Naive thymus-derived CD4-positive, alpha-beta T cell (primary cell): Measurements from ENCODE around the gene NR6A1. TPM values are rescaled to one million over a fixed set of nuclear protein-coding genes. Genes with fewer than 3 reads are reported as not detected.

Experiments used
- ATAC-seq: fragments of 150-1000 bp; cut with Tn5 transposase; 2 replicates; pipeline ENCODE4 v1.10.0; 2021; ENCODE audit warnings: mild to moderate bottlenecking, moderate library complexity
- CTCF ChIA-PET: fragments of 350-600 bp; sonication (Branson Sonifier 250); formaldehyde crosslinking; loops from one replicate; lab custom pipeline; 2021; ENCODE audit warnings: antibody characterized with exemption; lab: Charles Lee
- POLR2A ChIA-PET: fragments of 350-600 bp; sonication (Branson Sonifier 250); formaldehyde crosslinking; loops from one replicate; lab custom pipeline; 2021; ENCODE audit warnings: antibody characterized with exemption, inconsistent platforms; lab: Charles Lee
- DNase-seq, 9 donors: peaks; one replicate each; pipeline versions ENCODE4 v3.0.0 to v3.0.0-alpha.2; 2020 to 2022; ENCODE audit warnings: mixed read lengths in 1 of 9
- H3K27ac ChIP-seq: one replicate; pipeline ENCODE4 v1.7.0; 2013; ENCODE audit warnings: mild to moderate bottlenecking, low read depth, low read length, moderate library complexity
- H3K27me3 ChIP-seq, 2 donors: one replicate each; pipeline ENCODE4 v1.7.0; 2013; ENCODE audit warnings: low read length in 2 of 2, mild to moderate bottlenecking in 2 of 2, moderate library complexity in 2 of 2; ENCODE audit not compliant: control insufficient read depth in 2 of 2, insufficient read depth in 2 of 2
- H3K36me3 ChIP-seq, 3 experiments: 1 replicate in 2 of 3; 2 replicates in 1 of 3; pipeline ENCODE4 v1.7.0; 2013; ENCODE audit warnings: low read length in 3 of 3, mild to moderate bottlenecking in 3 of 3, moderate library complexity in 1 of 3; ENCODE audit not compliant: insufficient read depth in 3 of 3, control insufficient read depth in 2 of 3
- H3K4me1 ChIP-seq, 2 donors: one replicate each; pipeline ENCODE4 v1.7.0; 2013; ENCODE audit warnings: low read length in 2 of 2, mild to moderate bottlenecking in 2 of 2, moderate library complexity in 1 of 2; ENCODE audit not compliant: control insufficient read depth in 2 of 2, insufficient read depth in 2 of 2
- H3K4me3 ChIP-seq: 2 replicates; pipeline ENCODE4 v1.7.0; 2013; ENCODE audit warnings: mild to moderate bottlenecking, low read length
- H3K9me3 ChIP-seq, 3 experiments: 1 replicate in 2 of 3; 2 replicates in 1 of 3; pipeline ENCODE4 v1.7.0; 2013; ENCODE audit warnings: low read length in 3 of 3; ENCODE audit not compliant: control insufficient read depth in 2 of 3
- H3K27ac Mint-ChIP-seq, 9 donors: one replicate each; pipeline ENCODE4 v1.8.0; 2020 to 2022; ENCODE audit warnings: mixed read lengths in 9 of 9, mild to moderate bottlenecking in 8 of 9, moderate library complexity in 5 of 9, inconsistent platforms in 2 of 9
- H3K27me3 Mint-ChIP-seq, 5 donors: one replicate each; pipeline ENCODE4 v1.8.0; 2021 to 2022; ENCODE audit warnings: mixed read lengths in 5 of 5, mild to moderate bottlenecking in 1 of 5
- H3K36me3 Mint-ChIP-seq, 5 donors: one replicate each; pipeline ENCODE4 v1.8.0; 2020 to 2022; ENCODE audit warnings: mixed read lengths in 5 of 5, mild to moderate bottlenecking in 3 of 5, inconsistent platforms in 1 of 5
- H3K4me1 Mint-ChIP-seq, 7 donors: one replicate each; pipeline ENCODE4 v1.8.0; 2020 to 2022; ENCODE audit warnings: mixed read lengths in 7 of 7, mild to moderate bottlenecking in 3 of 7, inconsistent platforms in 1 of 7
- H3K4me3 Mint-ChIP-seq, 10 donors: one replicate each; pipeline ENCODE4 v1.8.0; 2020 to 2022; ENCODE audit warnings: mild to moderate bottlenecking in 10 of 10, mixed read lengths in 10 of 10, moderate library complexity in 6 of 10, inconsistent platforms in 2 of 10
- H3K9me3 Mint-ChIP-seq, 11 donors: one replicate each; pipeline ENCODE4 v1.8.0; 2020 to 2022; ENCODE audit warnings: mixed read lengths in 11 of 11, mild to moderate bottlenecking in 4 of 11, inconsistent platforms in 1 of 11, moderate library complexity in 1 of 11
- intact Hi-C, 2 donors: fragments of 100-400 bp; cut with micrococcal nuclease; formaldehyde crosslinking; loops; one replicate each; pipeline ENCODE4 v1.15.1; 2023
- polyA plus RNA-seq, 2 donors: library from polyadenylated mRNA; unstranded; fragments of 300-500 nt; fragmentation: Illumina TruSeq; gene quantifications; one replicate each; pipeline ENCODE4 v1.2.3, GENCODE V29; 2021
- total RNA-seq, 6 experiments: library from RNA in 5 of 6; stranded (reverse) in 5 of 6; gene quantifications; 1 replicate in 5 of 6; 2 replicates in 1 of 6; pipeline ENCODE4 v1.2.3 and lab custom pipeline; 2021 to 2026

NR6A1 gene
- total and polyA plus RNA-seq, 7 experiments from 2014 or later, result 0.21 to 0.78 (median 0.51) TPM; not detected in 4

DNA sequence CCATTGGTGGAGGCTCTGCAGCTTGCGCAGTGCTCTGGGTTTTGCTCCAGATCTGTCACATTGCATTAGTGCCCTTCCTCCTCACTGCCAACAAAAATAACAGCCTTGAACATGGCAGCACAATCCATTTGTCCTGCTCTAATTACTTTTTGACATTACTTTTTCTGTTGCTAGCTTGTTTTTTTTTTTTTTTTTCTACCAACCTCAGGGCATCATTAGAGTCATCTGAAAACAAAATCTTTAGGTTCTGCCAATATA is 146.4 kb downstream of the NR6A1 start:
- CTCF ChIA-PET, result interaction anchor here (0.6 to 1.3 kb wide), 2 partner anchors 41 to 87 kb away, joined by 3 to 6 read pairs; no protein-coding TSS in a partner anchor
- no peaks in the 10 kb centered on the region for H3K27me3 ChIP-seq
- Mint-ChIP-seq H3K36me3 (no peaks in the 10 kb centered on the region), H3K27ac (no peak overlapping the region), H3K9me3 (peaks cover 0 to 2% (median 0%) of the 10 kb centered on the region in 11 donors), H3K27me3 (peaks cover 0 to 26% (median 0%) of the 10 kb centered on the region in 5 donors), H3K4me1 (peaks cover 0 to 12% (median 0%) of the 10 kb centered on the region in 7 donors), H3K4me3 (no peak overlapping the region)
- H3K27ac ChIP-seq, result no peak overlapping the region
- POLR2A ChIA-PET, result no interaction called here
- H3K9me3 ChIP-seq, result no peaks in the 10 kb centered on the region
- DNase-seq (no peak), ATAC-seq (no peak)
- no peaks in the 10 kb centered on the region for H3K36me3 ChIP-seq
- no peaks in the 10 kb centered on the region for H3K4me1 ChIP-seq
- H3K4me3 ChIP-seq, result no peak overlapping the region
- intact Hi-C loops, result no loop called here

- intact Hi-C loops, result no loop called here
- Histone ChIP-seq H3K36me3 (no peaks in the 10 kb centered on the region), H3K27ac (no peak overlapping the region), H3K4me1 (no peaks in the 10 kb centered on the region), H3K4me3 (no peak overlapping the region), H3K27me3 (no peaks in the 10 kb centered on the region), H3K9me3 (no peaks in the 10 kb centered on the region)
- Mint-ChIP-seq H3K4me3 (no peak overlapping the region), H3K36me3 (no peaks in the 10 kb centered on the region), H3K9me3 (peaks cover 0 to 2% (median 0%) of the 10 kb centered on the region in 11 donors), H3K27me3 (peaks cover 0 to 26% (median 0%) of the 10 kb centered on the region in 5 donors), H3K4me1 (peaks cover 0 to 12% (median 0%) of the 10 kb centered on the region in 7 donors), H3K27ac (no peak overlapping the region)
- ChIA-PET CTCF (interaction anchor here (0.6 to 1.3 kb wide), 2 partner anchors 40 to 88 kb away, joined by 3 to 6 read pairs; no protein-coding TSS in a partner anchor), POLR2A (no interaction called here)
- DNase-seq, result no peak
- no peak for ATAC-seq
Observed at GRCh38 chr9:124623966-124624734, 147.0 kb downstream of the NR6A1 start.

- Mint-ChIP-seq H3K4me3 (no peak overlapping the region), H3K27ac (no peak overlapping the region), H3K9me3 (peaks cover 0 to 2% (median 0%) of the 10 kb centered on the region in 11 donors), H3K36me3 (no peaks in the 10 kb centered on the region), H3K4me1 (peaks cover 0 to 12% (median 0%) of the 10 kb centered on the region in 7 donors), H3K27me3 (peaks cover 0 to 26% (median 0%) of the 10 kb centered on the region in 5 donors)
- DNase-seq (no peak), ATAC-seq (no peak)
- POLR2A ChIA-PET, result no interaction called here
- H3K4me1 ChIP-seq, result no peaks in the 10 kb centered on the region
- no peaks in the 10 kb centered on the region for H3K9me3 ChIP-seq
- H3K27ac ChIP-seq, result no peak overlapping the region
- CTCF ChIA-PET, result interaction anchor here (0.7 kb wide), 1 partner anchor 785 kb away, joined by 3 read pairs; no protein-coding TSS in a partner anchor
- no peak overlapping the region for H3K4me3 ChIP-seq
- intact Hi-C loops, result no loop called here
- H3K27me3 ChIP-seq, result no peaks in the 10 kb centered on the region
- H3K36me3 ChIP-seq, result no peaks in the 10 kb centered on the region
Observed at GRCh38 chr9:124622882-124623281, 148.2 kb downstream of the NR6A1 start.

GRCh38 chr9:124621371-124622328 is 149.5 kb downstream of the NR6A1 start:
- no peak overlapping the region for H3K4me3 ChIP-seq
- Mint-ChIP-seq H3K4me3 (no peak overlapping the region), H3K27ac (peak overlapping the region in 1 of 9 donors; percentile 31), H3K27me3 (peaks cover 0 to 33% (median 3%) of the 10 kb centered on the region in 5 donors), H3K9me3 (peaks cover 0 to 2% (median 0%) of the 10 kb centered on the region in 11 donors), H3K4me1 (peaks cover 0 to 15% (median 0%) of the 10 kb centered on the region in 7 donors), H3K36me3 (no peaks in the 10 kb centered on the region)
- ATAC-seq (peak; percentile 30), DNase-seq (no peak)
- H3K27ac ChIP-seq, result no peak overlapping the region
- CTCF ChIA-PET, result interaction anchor here (0.6 kb wide), 1 partner anchor 15 kb away, joined by 6 read pairs; no protein-coding TSS in a partner anchor
- intact Hi-C loops, result no loop called here
- POLR2A ChIA-PET, result no interaction called here
- H3K36me3 ChIP-seq, result no peaks in the 10 kb centered on the region
- H3K9me3 ChIP-seq, result no peaks in the 10 kb centered on the region
- H3K27me3 ChIP-seq, result no peaks in the 10 kb centered on the region
- H3K4me1 ChIP-seq, result no peaks in the 10 kb centered on the region

DNA sequence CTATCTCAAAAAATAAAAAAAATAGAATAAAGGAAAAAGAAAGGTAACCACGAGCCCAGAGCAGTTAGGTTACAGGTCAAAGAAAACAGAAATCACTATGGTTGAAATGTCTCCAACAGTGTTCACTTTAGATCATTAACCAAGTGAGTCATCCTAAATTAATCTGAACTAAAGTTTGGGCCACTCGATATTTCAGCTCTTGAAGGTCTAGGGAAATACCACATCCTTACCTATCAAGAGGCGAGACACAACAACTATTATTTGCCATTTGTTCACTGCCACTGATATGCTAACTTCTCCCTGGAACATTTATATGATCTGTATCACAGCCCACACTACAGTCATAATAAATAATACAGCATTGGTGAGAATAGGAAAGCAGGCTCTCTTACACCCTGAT is 152.6 kb downstream of the NR6A1 start:
- Mint-ChIP-seq H3K27ac (no peak overlapping the region), H3K4me3 (no peak overlapping the region), H3K36me3 (no peaks in the 10 kb centered on the region), H3K27me3 (peaks cover 5 to 25% (median 10%) of the 10 kb centered on the region in 5 donors), H3K4me1 (peaks cover 0 to 12% (median 0%) of the 10 kb centered on the region in 7 donors), H3K9me3 (peaks cover 0 to 3% (median 0%) of the 10 kb centered on the region in 11 donors)
- intact Hi-C loops, result loop anchor here (10.0 kb wide), 2 partner anchors 236 to 756 kb away; partner anchors contain the start of gene WDR38 (in 1 of the 2)
- Histone ChIP-seq H3K9me3 (no peaks in the 10 kb centered on the region), H3K4me3 (no peak overlapping the region), H3K4me1 (no peaks in the 10 kb centered on the region), H3K36me3 (no peaks in the 10 kb centered on the region), H3K27me3 (no peaks in the 10 kb centered on the region), H3K27ac (no peak overlapping the region)
- POLR2A ChIA-PET, result no interaction called here
- CTCF ChIA-PET, result interaction anchor here (0.9 to 7.8 kb wide), 4 partner anchors 84 to 233 kb away, joined by 3 to 78 read pairs (median 3); no protein-coding TSS in a partner anchor
- ATAC-seq (no peak), DNase-seq (no peak)

DNA sequence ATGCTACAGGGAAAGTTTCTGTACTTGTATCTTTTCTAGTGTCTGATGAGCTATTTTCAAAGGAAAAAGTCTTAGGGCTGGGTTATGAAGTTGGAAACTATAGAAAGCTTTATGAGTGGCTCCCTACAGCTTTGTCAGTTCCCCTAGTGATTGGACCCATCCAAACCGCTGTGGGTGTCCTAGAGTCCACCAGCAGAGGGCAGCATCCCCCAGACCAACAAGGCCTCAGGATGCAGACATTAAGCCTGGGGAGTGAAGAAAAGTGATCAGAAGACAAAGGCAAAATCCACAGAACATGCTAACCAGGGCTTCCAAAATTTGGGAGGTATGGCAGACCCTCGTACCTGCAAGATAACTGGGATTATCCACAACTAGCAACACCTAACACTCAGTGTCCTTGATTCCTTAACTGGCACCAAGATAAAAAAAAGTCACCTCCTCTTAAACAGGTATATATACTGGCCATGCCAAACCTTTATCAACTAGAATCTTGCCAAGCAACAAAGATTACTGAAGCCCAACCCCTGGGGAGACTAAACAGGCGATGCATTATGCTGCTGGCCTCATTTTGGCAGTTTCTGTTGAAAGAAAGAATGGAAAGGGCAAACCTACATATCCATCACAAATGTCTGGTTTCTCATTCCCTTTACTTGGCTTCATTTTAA is 153.5 kb downstream of the NR6A1 start:
- CTCF ChIA-PET, result interaction anchor here (0.6 to 7.8 kb wide), 18 partner anchors 9 to 256 kb away, joined by 3 to 78 read pairs (median 3); partner anchors contain the start of gene WDR38
- Mint-ChIP-seq H3K27me3 (peaks cover 5 to 22% (median 13%) of the 10 kb centered on the region in 5 donors), H3K36me3 (no peaks in the 10 kb centered on the region), H3K27ac (no peak overlapping the region), H3K4me1 (peaks cover 0 to 12% (median 0%) of the 10 kb centered on the region in 7 donors), H3K4me3 (no peak overlapping the region), H3K9me3 (peaks cover 0 to 3% (median 0%) of the 10 kb centered on the region in 11 donors)
- DNase-seq (peak; percentile 36 to 76 (median 66)), ATAC-seq (peak; percentile 90)
- H3K4me1 ChIP-seq, result no peaks in the 10 kb centered on the region
- H3K27ac ChIP-seq, result no peak overlapping the region
- intact Hi-C loops, result loop anchor here (1.0 to 10.0 kb wide), 7 partner anchors 41 to 757 kb away; partner anchors contain the start of gene WDR38 (in 2 of the 2)
- H3K4me3 ChIP-seq, result no peak overlapping the region
- H3K9me3 ChIP-seq, result no peaks in the 10 kb centered on the region
- no peaks in the 10 kb centered on the region for H3K36me3 ChIP-seq
- POLR2A ChIA-PET, result interaction anchor here (0.5 kb wide), 1 partner anchor 35 kb away, joined by 3 read pairs; no protein-coding TSS in a partner anchor
- no peaks in the 10 kb centered on the region for H3K27me3 ChIP-seq
